Glutamatergic neuron (in vitro differentiated cells): Measurements from ENCODE around the gene ZDHHC11B. TPM values are rescaled to one million over a fixed set of nuclear protein-coding genes. Genes with fewer than 3 reads are reported as not detected.
"Not testable (repeated sequence)": the region's sequence is repeated elsewhere in the genome, so short reads cannot be mapped to it uniquely, and the experiment has no call there.

Experiments
- DNase-seq: peaks from one replicate; pipeline ENCODE4 v3.0.0; 2022
- H3K27ac Mint-ChIP-seq: one replicate; pipeline ENCODE4 v1.8.0; 2020; ENCODE audit warnings: mild to moderate bottlenecking, mixed read lengths, inconsistent platforms; ENCODE audit not compliant: unreplicated experiment
- H3K27me3 Mint-ChIP-seq: one replicate; pipeline ENCODE4 v1.8.0; 2020; ENCODE audit warnings: mild to moderate bottlenecking, moderate library complexity, mixed read lengths, inconsistent platforms; ENCODE audit not compliant: unreplicated experiment
- H3K36me3 Mint-ChIP-seq: one replicate; pipeline ENCODE4 v1.8.0; 2020; ENCODE audit warnings: mild to moderate bottlenecking, mixed read lengths, inconsistent platforms; ENCODE audit not compliant: unreplicated experiment
- H3K4me1 Mint-ChIP-seq: one replicate; pipeline ENCODE4 v1.8.0; 2020; ENCODE audit warnings: mild to moderate bottlenecking, low read depth, mixed read lengths, inconsistent platforms; ENCODE audit not compliant: unreplicated experiment
- H3K4me3 Mint-ChIP-seq: one replicate; pipeline ENCODE4 v1.8.0; 2020; ENCODE audit warnings: mild to moderate bottlenecking, mixed read lengths, inconsistent platforms; ENCODE audit not compliant: unreplicated experiment
- H3K9me3 Mint-ChIP-seq: one replicate; pipeline ENCODE4 v1.8.0; 2020; ENCODE audit warnings: mild to moderate bottlenecking, moderate library complexity, mixed read lengths, inconsistent platforms; ENCODE audit not compliant: unreplicated experiment
- CTCF ChIP-seq: fragments of 200-600 bp; sonication (generic); IDR thresholded peaks from one replicate; pipeline ENCODE4 v1.5.0; 2021; ENCODE audit not compliant: partially characterized antibody, unreplicated experiment
- total RNA-seq: library from RNA; stranded (reverse); fragmentation: NEBNext Ultra II Directional; extraction: Animal tissue kit (Norgen Biotek cat#: 25700); gene quantifications from one replicate; pipeline ENCODE4 v1.2.1, GENCODE V29; 2021; ENCODE audit not compliant: unreplicated experiment

ZDHHC11B gene
- total RNA-seq, 1 donor from 2014 or later: 42.8 TPM

GRCh38 chr5:816176-816575, 31.6 kb upstream of the ZDHHC11B start:
- Mint-ChIP-seq H3K27ac (peak overlapping the region; percentile 64), H3K36me3 (peaks cover 16% of the 10 kb centered on the region), H3K4me1 (peaks cover 2% of the 10 kb centered on the region), H3K9me3 (peaks cover 8% of the 10 kb centered on the region), H3K27me3 (peaks cover 3% of the 10 kb centered on the region), H3K4me3 (no peak overlapping the region)
- DNase-seq: no peak
- TF ChIP-seq CTCF: no peak

GRCh38 chr5:815449-815848, 30.9 kb upstream of the ZDHHC11B start:
- Mint-ChIP-seq H3K36me3 (peaks cover 16% of the 10 kb centered on the region), H3K4me1 (peaks cover 2% of the 10 kb centered on the region), H3K27me3 (peaks cover 3% of the 10 kb centered on the region), H3K4me3 (no peak overlapping the region), H3K27ac (no peak overlapping the region), H3K9me3 (peaks cover 8% of the 10 kb centered on the region)
- no peak for TF ChIP-seq CTCF
- DNase-seq: no peak

- not testable (repeated sequence) for H3K9me3 Mint-ChIP-seq, H3K27ac Mint-ChIP-seq, DNase-seq, H3K27me3 Mint-ChIP-seq, H3K4me1 Mint-ChIP-seq, H3K4me3 Mint-ChIP-seq
- H3K36me3 Mint-ChIP-seq: peaks cover 16% of the 10 kb centered on the region
Measured at GRCh38 chr5:813575-813974, 29.0 kb upstream of the ZDHHC11B start.

GRCh38 chr5:811384-811783, 26.9 kb upstream of the ZDHHC11B start:
- not testable (repeated sequence) for H3K9me3 Mint-ChIP-seq, H3K27me3 Mint-ChIP-seq, H3K27ac Mint-ChIP-seq, H3K4me1 Mint-ChIP-seq, DNase-seq, H3K4me3 Mint-ChIP-seq
- H3K36me3 Mint-ChIP-seq: peaks cover 18% of the 10 kb centered on the region

- H3K27me3 Mint-ChIP-seq, H3K4me3 Mint-ChIP-seq: not testable (repeated sequence)
- peaks cover 25% of the 10 kb centered on the region for H3K36me3 Mint-ChIP-seq
Measured at GRCh38 chr5:807719-808514, 23.4 kb upstream of the ZDHHC11B start.

GRCh38 chr5:801472-801871, 16.9 kb upstream of the ZDHHC11B start:
- Mint-ChIP-seq H3K27me3 (peaks cover 2% of the 10 kb centered on the region), H3K36me3 (peaks cover 51% of the 10 kb centered on the region), H3K9me3 (peaks cover 14% of the 10 kb centered on the region), H3K4me3 (no peak overlapping the region), H3K4me1 (peaks cover 2% of the 10 kb centered on the region), H3K27ac (no peak overlapping the region)
- TF ChIP-seq CTCF: no peak
- no peak for DNase-seq

More at GRCh38 chr5:807719-808514, 23.4 kb upstream of the ZDHHC11B start:
- DNase-seq, H3K27ac Mint-ChIP-seq, H3K4me1 Mint-ChIP-seq, H3K9me3 Mint-ChIP-seq: not testable (repeated sequence)

- Mint-ChIP-seq H3K9me3 (peaks cover 14% of the 10 kb centered on the region), H3K36me3 (peaks cover 47% of the 10 kb centered on the region)
- not testable (repeated sequence) for H3K27ac Mint-ChIP-seq, H3K4me1 Mint-ChIP-seq, DNase-seq, H3K27me3 Mint-ChIP-seq, H3K4me3 Mint-ChIP-seq
Measured at GRCh38 chr5:801055-801454, 16.5 kb upstream of the ZDHHC11B start.

- Mint-ChIP-seq H3K36me3 (peaks cover 44% of the 10 kb centered on the region), H3K9me3 (peaks cover 10% of the 10 kb centered on the region)
- not testable (repeated sequence) for H3K27me3 Mint-ChIP-seq, H3K4me3 Mint-ChIP-seq, H3K27ac Mint-ChIP-seq, DNase-seq, H3K4me1 Mint-ChIP-seq
Measured at GRCh38 chr5:798505-799138, 14.1 kb upstream of the ZDHHC11B start.

GRCh38 chr5:797986-798385, 13.5 kb upstream of the ZDHHC11B start:
- not testable (repeated sequence) for DNase-seq, H3K27ac Mint-ChIP-seq, H3K4me3 Mint-ChIP-seq, H3K4me1 Mint-ChIP-seq, H3K27me3 Mint-ChIP-seq
- Mint-ChIP-seq H3K36me3 (peaks cover 45% of the 10 kb centered on the region), H3K9me3 (peaks cover 10% of the 10 kb centered on the region)
